Stomach (tissue), 4 donors: ENCODE measurements around the gene MKS1.

Experiments used
- POLR2AphosphoS5 ChIP-seq, 3 donors: sonication (generic); formaldehyde crosslinking; IDR thresholded peaks; one replicate each; pipeline ENCODE4 v1.6.1; 2016; ENCODE audit warnings: antibody characterized with exemption in 3 of 3
- TF ChIP-seq, protein P1 (sequence below), 7 experiments: fragments of 450-650 bp in 4 of 7; fragments of 200-600 bp in 3 of 7; sonication (generic) in 3 of 7; IDR thresholded peaks; one replicate each; pipeline ENCODE4 v1.5.1; 2016 to 2019; ENCODE audit warnings: antibody characterized with exemption in 7 of 7, control low read depth in 2 of 7, mild to moderate bottlenecking in 1 of 7

DNA sequence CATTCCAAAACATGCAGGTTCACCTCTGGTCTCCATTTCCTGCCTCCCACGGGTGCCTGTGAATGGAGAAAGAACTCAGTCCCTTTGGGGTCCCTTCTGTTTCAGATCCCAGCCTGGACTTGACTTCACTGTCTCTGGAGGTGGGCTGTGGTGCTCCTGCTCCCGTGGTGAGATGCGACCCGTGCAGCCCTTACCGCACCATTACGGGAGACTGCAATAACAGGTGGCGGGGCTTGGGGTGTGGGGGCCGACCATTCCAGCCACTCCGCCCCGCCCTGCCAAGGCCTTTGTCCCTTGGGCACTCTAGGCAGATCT is 29.9 kb upstream of the MKS1 start:
- TF ChIP-seq POLR2AphosphoS5 (IDR thresholded peaks at IDR 0.05): no peak
- TF ChIP-seq, protein P1, sequence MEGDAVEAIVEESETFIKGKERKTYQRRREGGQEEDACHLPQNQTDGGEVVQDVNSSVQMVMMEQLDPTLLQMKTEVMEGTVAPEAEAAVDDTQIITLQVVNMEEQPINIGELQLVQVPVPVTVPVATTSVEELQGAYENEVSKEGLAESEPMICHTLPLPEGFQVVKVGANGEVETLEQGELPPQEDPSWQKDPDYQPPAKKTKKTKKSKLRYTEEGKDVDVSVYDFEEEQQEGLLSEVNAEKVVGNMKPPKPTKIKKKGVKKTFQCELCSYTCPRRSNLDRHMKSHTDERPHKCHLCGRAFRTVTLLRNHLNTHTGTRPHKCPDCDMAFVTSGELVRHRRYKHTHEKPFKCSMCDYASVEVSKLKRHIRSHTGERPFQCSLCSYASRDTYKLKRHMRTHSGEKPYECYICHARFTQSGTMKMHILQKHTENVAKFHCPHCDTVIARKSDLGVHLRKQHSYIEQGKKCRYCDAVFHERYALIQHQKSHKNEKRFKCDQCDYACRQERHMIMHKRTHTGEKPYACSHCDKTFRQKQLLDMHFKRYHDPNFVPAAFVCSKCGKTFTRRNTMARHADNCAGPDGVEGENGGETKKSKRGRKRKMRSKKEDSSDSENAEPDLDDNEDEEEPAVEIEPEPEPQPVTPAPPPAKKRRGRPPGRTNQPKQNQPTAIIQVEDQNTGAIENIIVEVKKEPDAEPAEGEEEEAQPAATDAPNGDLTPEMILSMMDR (IDR thresholded peaks at IDR 0.05): no peak
